K562 (cell line): ENCODE measurements around the gene PLCD1. TPM values are rescaled to one million over a fixed set of nuclear protein-coding genes. Genes with fewer than 3 reads are reported as not detected.
A peak's percentile ranks its signal among the peaks of the same experiment; 100 is the strongest.

Experiments
- CBX5 ChIP-seq: IDR thresholded peaks from 2 replicates; pipeline ENCODE4 v1.6.1; 2014; ENCODE audit warnings: low read depth, borderline replicate concordance
- NCOA2 ChIP-seq, 2 experiments: fragments of 450-650 bp; IDR thresholded peaks; 2 replicates each; pipeline ENCODE4 v1.6.1; 2018; ENCODE audit warnings: mild to moderate bottlenecking in 2 of 2, moderate library complexity in 1 of 2; ENCODE audit not compliant: partially characterized antibody in 2 of 2
- PTTG1 ChIP-seq: fragments of 450-650 bp; IDR thresholded peaks from 2 replicates; pipeline ENCODE4 v1.6.1; 2016; ENCODE audit warnings: low read depth, mild to moderate bottlenecking, missing genetic modification characterization, missing compliant biosample characterization
- RAD21 ChIP-seq, 2 experiments: fragments of 250-450 bp in 1 of 2; fragments of 450-650 bp in 1 of 2; sonication (Bioruptor Pico) in 1 of 2; formaldehyde crosslinking in 1 of 2; IDR thresholded peaks in 1 of 2; conservative IDR thresholded peaks in 1 of 2; 2 replicates each; pipeline versions ENCODE4 v1.4.0 to v1.8.0; 2020 to 2022; ENCODE audit warnings: mild to moderate bottlenecking in 2 of 2, moderate library complexity in 1 of 2
- SETDB1 ChIP-seq: IDR thresholded peaks from one replicate; pipeline ENCODE4 v1.6.1; 2012; ENCODE audit warnings: low read length, control low read depth, inconsistent platforms
- SMARCC2 ChIP-seq: fragments of 450-650 bp; IDR thresholded peaks from 2 replicates; pipeline ENCODE4 v1.6.1; 2017; ENCODE audit warnings: antibody characterized with exemption, moderate library complexity, mild to moderate bottlenecking, low read depth
- SUPT5H ChIP-seq: fragments of 450-650 bp; IDR thresholded peaks from 2 replicates; pipeline ENCODE4 v1.6.1; 2016
- TARDBP ChIP-seq: fragments of 450-650 bp; IDR thresholded peaks from 2 replicates; pipeline ENCODE4 v1.6.1; 2016
- XRCC3 ChIP-seq: fragments of 450-650 bp; IDR thresholded peaks from 2 replicates; pipeline ENCODE4 v1.6.1; 2017; ENCODE audit warnings: mild to moderate bottlenecking, moderate library complexity
- ZBED1 ChIP-seq: IDR thresholded peaks from 2 replicates; pipeline ENCODE4 v1.6.1; 2014
- ZC3H8 ChIP-seq: fragments of 450-650 bp; IDR thresholded peaks from 2 replicates; pipeline ENCODE4 v1.6.1; 2017
- ZNF586 ChIP-seq: fragments of 450-650 bp; formaldehyde crosslinking; conservative IDR thresholded peaks from 2 replicates; pipeline ENCODE4 v1.4.0; 2020; ENCODE audit warnings: mild to moderate bottlenecking, moderate library complexity
- polyA plus RNA-seq, 8 experiments: library from polyadenylated mRNA; depleted of rRNA in 4 of 8; stranded (reverse) in 5 of 8; unstranded in 3 of 8; fragments of >200 nt; fragmentation: Nextera tagmentation in 2 of 8; fragmentation: Illumina TruSeq in 1 of 8; extraction: Ambion mirVana in 2 of 8; extraction: Trizol in 1 of 8; gene quantifications; 2 replicates each; pipeline versions ENCODE4 v1.2.1 to v1.2.3, GENCODE V29; 2011 to 2014; ENCODE audit warnings: inconsistent platforms in 1 of 8, missing spikeins in 1 of 8
- total RNA-seq, 7 experiments: library from RNA; depleted of rRNA in 6 of 7; stranded (reverse); fragments of >200 nt in 6 of 7; fragmentation: Illumina TruSeq in 2 of 7; extraction: Trizol in 2 of 7; gene quantifications; 2 replicates each; pipeline versions ENCODE4 v1.2.1 to v1.2.3, GENCODE V29; 2011 to 2021; ENCODE audit warnings: low replicate concordance in 1 of 7
- TF ChIP-seq, protein P1 (sequence below): sonication (generic); formaldehyde crosslinking; IDR thresholded peaks from 2 replicates; pipeline ENCODE4 v1.8.0; 2022; ENCODE audit warnings: mild to moderate bottlenecking, missing genetic modification reagents
- TF ChIP-seq, protein P2 (sequence below): sonication (generic); formaldehyde crosslinking; IDR thresholded peaks from 2 replicates; pipeline ENCODE4 v1.8.0; 2022; ENCODE audit warnings: missing genetic modification reagents, mild to moderate bottlenecking, moderate library complexity, borderline replicate concordance
- TF ChIP-seq, protein P3 (sequence below): fragments of 250-450 bp; sonication (Bioruptor Pico); IDR thresholded peaks from 2 replicates; pipeline ENCODE4 v1.8.0; 2021; ENCODE audit warnings: moderate library complexity, mild to moderate bottlenecking, inconsistent platforms
- TF ChIP-seq, protein P4 (sequence below): fragments of 250-450 bp; sonication (Bioruptor Pico); IDR thresholded peaks from 2 replicates; pipeline ENCODE4 v1.5.0; 2020; ENCODE audit warnings: mild to moderate bottlenecking, borderline replicate concordance
- TF ChIP-seq, protein P5 (sequence below): sonication (generic); formaldehyde crosslinking; IDR thresholded peaks from 2 replicates; pipeline ENCODE4 v1.8.0; 2022; ENCODE audit warnings: mild to moderate bottlenecking, missing genetic modification reagents

Gene PLCD1
- total and polyA plus RNA-seq, 9 of the 15 experiments (the other 6 are each of a cell fraction or from before 2014, with no cell fraction given), result 5.4 to 209 (median 116) TPM

DNA sequence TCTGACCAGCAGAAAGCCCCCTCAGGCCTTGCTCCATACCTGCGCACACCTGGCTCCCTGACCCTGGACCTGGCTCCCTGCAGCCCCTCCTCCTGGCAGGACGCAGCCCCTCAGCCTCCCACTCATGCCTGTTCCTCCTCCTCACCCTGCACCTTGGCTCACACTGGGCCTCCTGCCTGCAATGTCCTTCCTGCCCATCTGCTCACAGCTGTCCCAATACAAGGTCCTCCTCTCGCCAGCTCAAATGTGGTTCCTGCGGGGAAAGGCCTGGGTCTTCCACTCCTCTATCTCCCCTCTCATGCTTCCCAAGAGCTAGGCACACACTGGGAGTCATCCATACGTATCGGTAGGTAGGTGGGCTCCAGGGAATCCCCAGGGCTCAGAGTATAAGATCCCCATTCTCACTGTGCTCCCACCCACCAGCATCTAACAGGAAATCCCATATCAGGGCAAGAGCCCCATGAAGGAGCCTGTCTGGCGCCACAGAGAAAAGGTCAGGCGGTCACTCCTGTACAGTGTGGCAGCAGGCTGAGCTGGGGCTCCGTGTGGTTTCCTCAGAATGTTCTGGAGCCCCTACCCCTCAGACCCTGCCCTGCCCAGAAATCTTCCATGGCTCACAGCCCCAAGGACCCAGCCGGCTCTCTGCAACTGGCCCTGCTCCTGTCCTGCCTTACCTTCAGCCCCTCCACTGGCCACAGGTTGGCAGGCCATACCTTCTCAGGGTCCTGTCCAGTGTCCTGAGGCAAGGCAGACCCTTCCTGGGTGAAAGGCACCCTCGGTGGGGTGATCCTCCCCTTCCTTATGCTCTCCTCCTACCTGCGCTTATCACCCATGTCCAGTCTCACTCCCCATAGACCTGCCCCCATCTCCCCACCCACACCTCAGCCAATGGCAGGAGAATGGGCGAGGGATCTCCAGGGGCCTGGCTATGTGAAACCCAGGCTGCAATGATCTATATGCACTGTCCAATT is 10.9 kb downstream of the PLCD1 start (continued):
- TF ChIP-seq, protein P1, sequence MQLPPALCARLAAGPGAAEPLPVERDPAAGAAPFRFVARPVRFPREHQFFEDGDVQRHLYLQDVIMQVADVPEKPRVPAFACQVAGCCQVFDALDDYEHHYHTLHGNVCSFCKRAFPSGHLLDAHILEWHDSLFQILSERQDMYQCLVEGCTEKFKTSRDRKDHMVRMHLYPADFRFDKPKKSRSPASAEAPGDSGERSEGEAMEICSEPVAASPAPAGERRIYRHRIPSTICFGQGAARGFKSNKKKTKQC (CRISPR knock-in tag), result no peak
- TF ChIP-seq, protein P2, sequence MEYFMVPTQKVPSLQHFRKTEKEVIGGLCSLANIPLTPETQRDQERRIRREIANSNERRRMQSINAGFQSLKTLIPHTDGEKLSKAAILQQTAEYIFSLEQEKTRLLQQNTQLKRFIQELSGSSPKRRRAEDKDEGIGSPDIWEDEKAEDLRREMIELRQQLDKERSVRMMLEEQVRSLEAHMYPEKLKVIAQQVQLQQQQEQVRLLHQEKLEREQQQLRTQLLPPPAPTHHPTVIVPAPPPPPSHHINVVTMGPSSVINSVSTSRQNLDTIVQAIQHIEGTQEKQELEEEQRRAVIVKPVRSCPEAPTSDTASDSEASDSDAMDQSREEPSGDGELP (CRISPR knock-in tag), result peak; percentile 55; the same call in 1 of the 2 replicates
- TF ChIP-seq TARDBP, result 0 out of 2 replicates have a peak, but pooled peaks have one; percentile 52
- no peak for TF ChIP-seq ZC3H8
- TF ChIP-seq SMARCC2, result peak; percentile 22; the same call in 1 of the 2 replicates
- no peak for TF ChIP-seq NCOA2 (IDR thresholded peaks at IDR 0.05; ENCODE audit: partially characterized antibody in 2 of 2)
- TF ChIP-seq SETDB1, result no peak
- no peak for TF ChIP-seq ZNF586
- TF ChIP-seq, protein P3, sequence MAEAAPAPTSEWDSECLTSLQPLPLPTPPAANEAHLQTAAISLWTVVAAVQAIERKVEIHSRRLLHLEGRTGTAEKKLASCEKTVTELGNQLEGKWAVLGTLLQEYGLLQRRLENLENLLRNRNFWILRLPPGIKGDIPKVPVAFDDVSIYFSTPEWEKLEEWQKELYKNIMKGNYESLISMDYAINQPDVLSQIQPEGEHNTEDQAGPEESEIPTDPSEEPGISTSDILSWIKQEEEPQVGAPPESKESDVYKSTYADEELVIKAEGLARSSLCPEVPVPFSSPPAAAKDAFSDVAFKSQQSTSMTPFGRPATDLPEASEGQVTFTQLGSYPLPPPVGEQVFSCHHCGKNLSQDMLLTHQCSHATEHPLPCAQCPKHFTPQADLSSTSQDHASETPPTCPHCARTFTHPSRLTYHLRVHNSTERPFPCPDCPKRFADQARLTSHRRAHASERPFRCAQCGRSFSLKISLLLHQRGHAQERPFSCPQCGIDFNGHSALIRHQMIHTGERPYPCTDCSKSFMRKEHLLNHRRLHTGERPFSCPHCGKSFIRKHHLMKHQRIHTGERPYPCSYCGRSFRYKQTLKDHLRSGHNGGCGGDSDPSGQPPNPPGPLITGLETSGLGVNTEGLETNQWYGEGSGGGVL (CRISPR knock-in tag), result no peak
- TF ChIP-seq SUPT5H, result peak; percentile 72
- TF ChIP-seq PTTG1 (tag), result no peak
- no peak for TF ChIP-seq CBX5
- no peak for TF ChIP-seq ZBED1
- TF ChIP-seq RAD21 (CRISPR knock-in tag; conservative IDR thresholded peaks at IDR 0.05 in 1 of 2, IDR thresholded peaks at IDR 0.05 in 1 of 2), result peak in 1 of 2 experiments; percentile 28; a peak in 2 of 4 replicates
- TF ChIP-seq, protein P4, sequence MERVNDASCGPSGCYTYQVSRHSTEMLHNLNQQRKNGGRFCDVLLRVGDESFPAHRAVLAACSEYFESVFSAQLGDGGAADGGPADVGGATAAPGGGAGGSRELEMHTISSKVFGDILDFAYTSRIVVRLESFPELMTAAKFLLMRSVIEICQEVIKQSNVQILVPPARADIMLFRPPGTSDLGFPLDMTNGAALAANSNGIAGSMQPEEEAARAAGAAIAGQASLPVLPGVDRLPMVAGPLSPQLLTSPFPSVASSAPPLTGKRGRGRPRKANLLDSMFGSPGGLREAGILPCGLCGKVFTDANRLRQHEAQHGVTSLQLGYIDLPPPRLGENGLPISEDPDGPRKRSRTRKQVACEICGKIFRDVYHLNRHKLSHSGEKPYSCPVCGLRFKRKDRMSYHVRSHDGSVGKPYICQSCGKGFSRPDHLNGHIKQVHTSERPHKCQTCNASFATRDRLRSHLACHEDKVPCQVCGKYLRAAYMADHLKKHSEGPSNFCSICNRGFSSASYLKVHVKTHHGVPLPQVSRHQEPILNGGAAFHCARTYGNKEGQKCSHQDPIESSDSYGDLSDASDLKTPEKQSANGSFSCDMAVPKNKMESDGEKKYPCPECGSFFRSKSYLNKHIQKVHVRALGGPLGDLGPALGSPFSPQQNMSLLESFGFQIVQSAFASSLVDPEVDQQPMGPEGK (CRISPR knock-in tag), result no peak
- TF ChIP-seq, protein P5, sequence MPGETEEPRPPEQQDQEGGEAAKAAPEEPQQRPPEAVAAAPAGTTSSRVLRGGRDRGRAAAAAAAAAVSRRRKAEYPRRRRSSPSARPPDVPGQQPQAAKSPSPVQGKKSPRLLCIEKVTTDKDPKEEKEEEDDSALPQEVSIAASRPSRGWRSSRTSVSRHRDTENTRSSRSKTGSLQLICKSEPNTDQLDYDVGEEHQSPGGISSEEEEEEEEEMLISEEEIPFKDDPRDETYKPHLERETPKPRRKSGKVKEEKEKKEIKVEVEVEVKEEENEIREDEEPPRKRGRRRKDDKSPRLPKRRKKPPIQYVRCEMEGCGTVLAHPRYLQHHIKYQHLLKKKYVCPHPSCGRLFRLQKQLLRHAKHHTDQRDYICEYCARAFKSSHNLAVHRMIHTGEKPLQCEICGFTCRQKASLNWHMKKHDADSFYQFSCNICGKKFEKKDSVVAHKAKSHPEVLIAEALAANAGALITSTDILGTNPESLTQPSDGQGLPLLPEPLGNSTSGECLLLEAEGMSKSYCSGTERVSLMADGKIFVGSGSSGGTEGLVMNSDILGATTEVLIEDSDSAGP (CRISPR knock-in tag), result no peak
- TF ChIP-seq XRCC3, result no peak
